Midbrain (tissue), 1 donor: ENCODE measurements around the gene TMEM141.
"Not testable (repeated sequence)": the region's sequence is repeated elsewhere in the genome, so short reads cannot be mapped to it uniquely, and the experiment has no call there.

Experiments
- DNase-seq: peaks from one replicate; lab custom pipeline; 2025; lab: John Stamatoyannopoulos, UW

Gene TMEM141

DNA sequence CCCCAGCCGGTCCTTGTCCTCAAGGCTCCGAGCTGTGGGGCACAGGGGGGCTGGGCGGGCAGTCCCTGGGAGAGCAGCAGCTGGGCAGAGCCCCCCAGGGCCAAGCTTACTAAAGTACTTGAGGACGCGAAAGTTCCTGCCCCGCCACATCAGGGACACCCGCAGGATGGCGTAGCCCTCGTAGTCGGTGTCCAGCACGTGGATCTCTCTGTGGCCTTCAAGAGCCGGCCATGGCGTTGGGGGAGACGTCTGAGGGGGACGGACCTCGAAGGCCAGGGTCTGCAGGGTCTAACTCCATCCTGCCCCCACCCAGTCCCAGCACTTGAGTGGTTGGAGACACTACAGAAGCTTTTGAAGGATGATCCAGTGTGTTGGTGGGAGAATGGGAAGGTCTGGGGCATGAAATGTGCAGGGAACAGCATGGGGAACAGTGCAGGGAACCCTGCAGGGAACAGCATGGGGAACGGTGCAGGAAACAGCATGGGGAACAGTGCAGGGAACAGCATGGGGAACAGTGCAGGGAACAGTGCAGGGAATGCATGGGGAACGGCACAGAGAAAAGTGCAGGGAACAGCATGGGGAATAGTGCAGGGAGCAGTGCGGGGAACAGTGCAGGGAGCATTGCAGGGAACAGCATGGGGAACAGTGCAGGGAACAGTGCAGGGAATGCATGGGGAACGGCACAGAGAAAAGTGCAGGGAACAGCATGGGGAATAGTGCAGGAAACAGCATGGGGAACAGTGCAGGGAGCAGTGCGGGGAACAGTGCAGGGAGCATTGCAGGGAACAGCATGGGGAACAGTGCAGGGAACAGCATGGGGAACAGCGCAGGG lies 35.6 kb upstream of the TMEM141 start:
- not testable (repeated sequence) for DNase-seq

DNA sequence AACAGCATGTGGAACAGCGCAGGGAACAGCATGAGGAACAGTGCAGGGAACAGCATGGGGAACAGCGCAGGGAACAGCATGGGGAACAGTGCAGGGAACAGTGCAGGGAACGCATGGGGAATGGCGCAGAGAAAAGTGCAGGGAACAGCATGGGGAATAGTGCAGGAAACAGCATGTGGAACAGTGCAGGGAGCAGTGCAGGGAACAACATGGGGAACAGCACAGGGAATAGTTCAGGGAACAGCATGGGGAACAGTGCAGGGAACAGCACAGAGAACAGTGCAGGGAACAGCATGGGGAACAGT lies 35.1 kb upstream of the TMEM141 start:
- no peak for DNase-seq

DNA sequence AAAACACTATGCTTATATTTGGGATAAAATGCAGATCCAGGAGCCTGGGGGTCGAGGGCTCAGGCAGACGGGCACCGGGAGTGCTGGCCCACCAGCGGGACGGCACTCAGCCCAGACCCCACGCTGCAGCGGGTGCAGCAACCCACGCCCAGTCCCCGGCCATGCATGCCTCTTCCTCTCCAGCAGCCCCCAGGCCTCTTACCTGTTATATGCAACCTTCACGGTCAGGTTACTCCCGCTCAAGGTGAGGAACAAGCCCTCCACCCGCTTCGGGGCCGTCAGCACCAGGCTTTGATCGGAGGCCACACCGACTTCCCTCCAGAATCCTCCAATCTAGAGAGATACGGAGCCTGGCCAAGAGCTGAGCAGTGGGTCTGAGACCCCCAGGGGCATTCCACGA lies 34.3 kb upstream of the TMEM141 start:
- no peak for DNase-seq

DNA sequence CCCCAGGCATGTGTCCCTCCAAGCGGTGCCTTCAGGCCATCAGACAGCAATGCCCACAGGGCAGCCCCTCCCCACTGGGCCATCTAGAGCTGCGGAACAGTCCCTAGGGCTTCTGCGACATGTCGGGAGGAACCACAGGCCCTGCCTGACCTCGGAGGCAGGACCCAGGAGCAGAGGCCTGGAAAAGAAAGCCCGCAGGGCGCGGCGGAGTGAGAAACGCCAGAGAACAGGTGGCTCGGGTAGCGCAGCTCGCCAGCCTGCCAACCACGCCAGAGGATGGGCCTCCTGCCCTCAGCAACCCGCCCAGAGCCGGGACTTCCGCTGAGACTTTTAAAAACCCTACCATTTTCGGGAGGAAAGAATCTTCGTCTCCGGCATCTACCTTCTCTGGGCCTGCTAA lies 33.8 kb upstream of the TMEM141 start:
- DNase-seq: no peak

DNA sequence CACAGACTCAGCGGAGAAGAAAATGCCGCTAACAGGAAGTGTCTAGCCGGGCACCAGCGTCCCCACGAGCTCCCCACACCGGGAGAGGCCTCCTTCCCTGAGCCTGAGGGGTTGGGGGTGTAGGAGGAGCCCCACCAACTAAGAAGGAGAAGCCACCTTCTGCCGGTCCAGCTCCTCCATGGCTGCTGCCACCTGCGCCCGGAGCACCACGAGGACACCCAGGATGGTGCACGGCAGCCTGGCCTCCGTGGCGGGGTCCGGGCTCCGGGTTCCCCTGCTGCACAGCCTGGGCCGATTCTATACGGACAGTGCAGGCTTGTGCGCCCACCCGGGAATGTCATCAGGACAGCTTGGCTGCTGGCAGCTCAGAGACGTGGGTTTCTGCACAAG lies 33.4 kb upstream of the TMEM141 start:
- DNase-seq: no peak

DNA sequence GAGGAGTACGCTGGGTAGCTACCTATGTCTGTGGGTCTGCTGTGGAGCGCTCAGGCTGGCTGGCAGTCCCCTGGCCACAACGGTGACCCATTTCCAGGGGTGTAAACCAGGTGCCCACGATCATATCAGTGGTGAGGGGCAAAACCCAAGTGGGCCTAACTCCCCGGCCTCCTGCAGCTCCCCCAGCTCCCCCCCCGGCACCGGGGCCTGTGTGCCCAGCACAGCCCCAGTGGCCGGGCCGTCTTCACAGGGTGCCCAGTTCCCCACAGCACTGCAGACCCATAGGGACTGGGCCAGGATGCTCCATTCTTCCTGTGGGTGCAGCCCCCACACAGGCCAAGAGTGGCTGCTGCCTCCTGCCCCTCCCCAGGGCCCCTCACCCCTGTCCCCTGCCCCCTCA lies 32.1 kb upstream of the TMEM141 start:
- DNase-seq: no peak

DNA sequence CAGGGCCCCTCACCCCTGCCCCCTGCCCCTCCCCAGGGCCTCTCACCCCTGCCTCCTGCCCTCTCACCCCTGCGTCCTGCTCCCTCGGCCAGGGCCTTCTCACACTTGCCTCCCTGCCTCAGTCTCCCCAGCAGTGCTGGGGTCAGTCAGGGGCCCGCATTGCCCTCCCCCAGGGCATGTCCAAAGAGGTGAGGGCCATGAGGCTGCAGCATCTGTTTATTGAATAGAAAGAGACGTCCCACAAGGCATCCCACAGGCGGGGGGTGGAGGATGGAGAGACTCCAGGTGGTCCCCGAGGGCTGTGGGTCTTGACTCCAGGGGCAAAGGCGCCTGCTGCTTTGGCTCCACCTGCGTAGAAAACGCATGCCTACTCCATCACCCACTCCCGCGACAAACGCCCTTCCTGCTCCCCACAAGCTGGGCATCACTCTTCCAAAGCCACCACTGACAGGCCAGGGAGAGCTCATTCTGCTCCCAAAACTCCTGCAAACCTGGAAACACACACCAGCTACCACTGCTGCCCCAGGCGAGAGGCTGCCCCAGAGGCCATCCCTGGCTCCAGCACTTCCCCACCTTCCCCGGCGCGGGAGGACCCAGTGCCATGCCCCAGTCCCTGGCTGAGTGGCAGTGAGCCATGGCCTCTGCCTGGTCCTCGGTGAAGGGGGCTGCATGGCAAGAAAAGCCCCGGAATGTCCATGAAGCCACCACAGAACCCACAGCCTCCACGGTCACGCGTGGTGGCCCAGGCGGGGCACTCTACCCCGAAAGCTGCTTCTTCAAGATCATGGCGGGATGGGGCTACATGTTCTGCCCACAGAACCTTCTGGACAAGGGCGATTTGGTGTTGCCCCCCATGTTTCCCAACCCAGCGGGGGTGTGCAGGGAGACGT lies 31.5 kb upstream of the TMEM141 start:
- DNase-seq: no peak

DNA sequence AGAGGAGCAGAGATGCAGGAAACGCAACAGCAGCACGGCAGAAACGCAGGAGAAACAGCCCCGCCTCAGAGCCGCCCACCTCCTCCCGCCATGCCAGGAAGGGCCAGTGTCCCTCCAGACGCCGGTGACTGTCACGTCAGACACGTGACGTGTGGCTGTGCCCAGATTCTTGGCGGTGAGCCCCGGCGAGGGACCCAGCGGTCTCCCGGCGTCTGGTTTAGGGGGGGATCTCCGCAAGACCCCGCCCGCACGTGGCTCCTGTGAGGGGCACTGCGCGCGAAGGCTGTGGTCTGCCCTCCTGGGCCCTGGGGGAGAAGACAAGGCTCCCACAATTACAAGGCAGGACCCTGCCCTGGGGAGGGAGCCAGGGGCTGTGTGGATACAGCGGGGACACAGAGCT lies 30.7 kb upstream of the TMEM141 start:
- DNase-seq: no peak

DNA sequence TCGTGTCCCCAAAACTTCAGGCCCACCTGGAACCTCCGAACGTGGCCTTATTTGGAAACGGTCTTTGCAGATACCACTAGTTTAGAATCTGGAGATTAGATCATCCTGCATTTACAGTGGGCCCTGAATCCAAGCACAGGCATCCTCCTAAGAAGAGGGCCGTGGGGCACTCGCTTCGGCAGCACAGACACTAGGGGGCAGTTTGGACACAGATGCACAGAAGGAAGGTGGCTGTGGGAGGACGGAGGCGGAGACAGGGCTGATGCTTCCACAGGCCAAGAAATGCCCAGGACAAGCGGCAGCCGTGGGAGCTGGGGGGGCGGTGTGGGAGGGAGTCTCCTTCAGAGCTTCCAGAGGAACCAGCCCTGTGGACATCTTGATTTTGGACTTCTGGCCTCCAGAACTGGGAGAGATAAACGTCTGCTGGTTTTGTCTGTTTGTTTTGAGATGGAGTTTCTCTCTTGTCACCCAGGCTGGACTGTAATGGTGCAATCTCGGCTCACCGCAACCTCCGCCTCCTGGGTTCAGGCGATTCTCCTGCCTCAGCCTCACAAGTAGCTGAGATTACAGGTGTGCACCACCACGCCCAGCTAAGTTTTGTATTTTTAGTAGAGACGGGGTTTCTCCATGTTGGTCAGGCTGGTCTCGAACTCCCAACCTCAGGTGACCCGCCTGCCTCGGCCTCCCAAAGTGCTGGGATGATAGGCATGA lies 30.2 kb upstream of the TMEM141 start:
- DNase-seq: peak; percentile 21

DNA sequence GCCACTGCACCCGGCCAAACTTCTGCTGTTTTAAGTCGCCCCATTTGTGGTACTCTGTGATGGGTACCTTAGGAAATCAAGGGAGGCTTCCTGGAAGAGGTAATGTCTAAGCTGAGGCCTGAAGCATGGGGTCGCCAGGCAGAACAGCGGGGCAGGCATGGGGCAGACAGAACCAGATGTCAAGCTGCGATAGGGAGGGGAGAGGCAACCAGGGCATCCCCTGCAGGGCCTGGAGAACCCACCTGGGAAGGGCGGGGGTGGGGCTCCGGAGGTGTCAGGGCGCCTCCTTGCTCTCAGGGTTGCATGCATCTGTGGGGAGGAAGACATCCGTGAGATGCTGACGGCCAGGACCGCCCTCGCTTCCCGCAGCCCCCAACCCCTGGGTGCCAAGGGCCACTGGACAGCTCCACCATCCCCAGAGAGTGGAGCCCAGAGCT lies 29.6 kb upstream of the TMEM141 start:
- DNase-seq: no peak

DNA sequence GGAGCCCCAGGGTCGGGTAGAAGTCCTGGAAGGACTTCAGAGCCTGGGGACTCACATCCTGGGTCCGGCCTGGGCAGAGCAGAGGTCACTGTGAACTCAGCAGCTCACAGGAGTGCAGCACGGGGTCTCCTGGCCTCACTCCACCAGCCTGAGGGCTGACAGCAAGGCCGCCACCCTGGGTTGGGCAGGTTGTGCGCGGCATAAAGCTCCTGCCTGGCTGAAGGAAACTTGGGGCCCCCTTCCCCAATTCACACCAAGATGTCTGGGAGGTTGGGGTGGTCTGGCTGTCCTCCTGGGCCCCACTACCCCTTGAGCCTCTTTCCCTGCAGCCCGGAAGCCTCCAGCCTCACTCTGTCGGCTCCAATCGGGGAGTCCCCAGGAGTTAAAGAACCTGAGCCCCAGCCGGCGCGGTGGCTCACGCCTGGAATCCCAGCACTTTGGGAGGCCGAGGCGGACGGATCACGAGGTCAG lies 28.9 kb upstream of the TMEM141 start:
- DNase-seq: no peak

DNA sequence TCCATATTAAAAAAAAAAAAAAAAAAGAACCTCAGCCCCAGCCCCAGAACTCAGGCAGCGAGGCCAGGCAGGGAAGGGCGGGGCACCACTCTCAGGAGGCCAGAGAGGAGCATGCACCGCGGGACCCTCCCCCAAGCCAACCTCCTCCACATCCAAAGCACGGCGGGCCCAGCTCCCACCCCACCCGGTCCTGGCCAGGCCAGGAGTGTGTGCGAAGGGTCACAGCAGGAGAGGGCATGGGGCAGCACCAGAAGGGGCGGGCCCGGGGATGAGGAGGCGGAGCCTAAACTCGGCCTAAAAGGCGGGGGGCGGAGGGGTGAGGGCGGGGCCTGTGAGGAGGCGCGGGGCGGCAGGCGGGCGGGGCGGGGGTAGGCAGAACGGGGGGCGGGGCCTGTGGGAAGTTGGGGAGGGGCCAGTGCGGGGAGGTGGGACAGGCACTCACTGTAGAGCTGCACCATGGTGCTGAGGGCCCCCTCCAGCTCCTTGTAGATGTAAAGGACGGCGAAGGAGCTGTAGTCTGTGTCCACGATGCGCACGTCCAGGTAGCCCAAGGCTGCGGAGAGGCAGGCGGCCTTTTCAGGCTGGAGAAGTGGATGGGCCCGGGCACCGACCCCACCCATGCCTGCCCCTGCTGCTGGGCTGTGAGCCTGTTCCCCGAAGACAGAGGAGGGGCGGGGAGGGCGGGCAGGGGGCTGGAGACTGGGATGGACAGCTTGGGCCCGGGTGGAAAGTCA lies 28.1 kb upstream of the TMEM141 start:
- no peak for DNase-seq

DNA sequence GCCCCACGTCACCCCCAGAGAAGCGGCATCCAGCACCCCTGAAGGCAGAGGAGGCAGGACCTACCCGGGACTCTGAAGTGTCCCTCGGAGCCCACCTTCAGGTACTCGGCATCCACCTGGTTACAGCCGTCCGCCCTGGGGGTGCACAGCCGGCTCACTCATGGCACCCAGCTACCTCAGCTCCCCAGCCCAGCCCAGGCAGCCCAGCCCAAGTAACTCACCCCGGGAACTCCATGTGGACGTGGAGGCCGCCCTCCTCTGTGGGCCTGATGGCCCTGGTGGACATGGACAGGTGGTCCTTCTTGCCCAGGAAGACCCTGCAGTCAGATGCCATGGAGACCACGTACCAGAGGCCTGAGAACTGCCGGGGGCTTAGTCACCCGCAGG lies 27.5 kb upstream of the TMEM141 start:
- DNase-seq: no peak

DNA sequence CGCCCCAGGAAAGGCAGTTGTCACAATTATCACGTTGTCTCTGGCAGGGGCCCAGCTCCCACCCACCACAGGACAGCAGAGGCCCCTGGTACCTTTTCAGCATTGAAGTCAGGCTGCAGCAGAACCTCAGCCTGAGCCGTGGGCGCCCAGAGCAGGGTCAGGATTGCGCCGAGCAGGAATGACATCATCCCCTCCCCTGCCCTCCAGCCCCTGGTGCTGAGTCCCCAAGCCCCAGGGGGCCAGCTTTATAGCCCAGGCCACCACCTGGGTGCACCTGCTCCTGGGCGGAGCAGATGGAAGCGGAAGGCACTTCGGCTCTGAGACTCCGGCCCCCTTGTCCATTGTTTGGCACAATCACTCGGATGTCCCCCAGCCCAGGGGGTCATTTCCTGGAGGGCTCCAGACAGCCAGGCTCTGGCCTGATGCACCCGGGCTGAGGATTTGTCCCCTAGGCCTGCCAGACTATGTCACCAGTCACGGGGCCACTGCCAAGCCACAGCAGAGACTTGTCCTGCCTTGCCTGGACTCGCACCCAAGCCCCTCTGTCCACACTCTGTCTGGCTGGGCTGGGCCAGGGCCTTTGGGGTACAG lies 26.7 kb upstream of the TMEM141 start, which contains the start of gene LCN15:
Gene LCN15 (minus strand): TSS at position 218 of the 591 bp plus-strand sequence. CDS start 30 bp downstream, at position 188.
- no peak for DNase-seq

DNA sequence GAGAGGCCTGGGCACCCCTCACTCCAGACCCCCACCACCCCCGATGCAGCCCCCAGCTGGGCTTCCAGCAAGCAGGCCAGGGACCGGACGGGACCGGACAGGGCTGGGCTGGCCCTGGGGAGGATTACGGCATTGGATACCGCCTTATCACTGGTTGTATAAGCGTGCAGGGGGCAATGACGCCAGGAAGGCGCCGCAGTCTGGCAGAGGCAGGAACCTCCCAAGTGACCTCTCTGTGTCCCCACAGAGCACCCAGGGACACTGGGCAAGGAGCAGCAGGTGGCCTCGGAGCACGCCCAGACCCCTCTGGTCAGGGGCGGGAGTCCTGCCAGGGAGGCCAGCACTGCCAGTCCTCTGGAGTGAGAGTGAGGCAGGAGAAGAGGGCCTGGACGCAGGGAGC lies 26.1 kb upstream of the TMEM141 start:
- no peak for DNase-seq

DNA sequence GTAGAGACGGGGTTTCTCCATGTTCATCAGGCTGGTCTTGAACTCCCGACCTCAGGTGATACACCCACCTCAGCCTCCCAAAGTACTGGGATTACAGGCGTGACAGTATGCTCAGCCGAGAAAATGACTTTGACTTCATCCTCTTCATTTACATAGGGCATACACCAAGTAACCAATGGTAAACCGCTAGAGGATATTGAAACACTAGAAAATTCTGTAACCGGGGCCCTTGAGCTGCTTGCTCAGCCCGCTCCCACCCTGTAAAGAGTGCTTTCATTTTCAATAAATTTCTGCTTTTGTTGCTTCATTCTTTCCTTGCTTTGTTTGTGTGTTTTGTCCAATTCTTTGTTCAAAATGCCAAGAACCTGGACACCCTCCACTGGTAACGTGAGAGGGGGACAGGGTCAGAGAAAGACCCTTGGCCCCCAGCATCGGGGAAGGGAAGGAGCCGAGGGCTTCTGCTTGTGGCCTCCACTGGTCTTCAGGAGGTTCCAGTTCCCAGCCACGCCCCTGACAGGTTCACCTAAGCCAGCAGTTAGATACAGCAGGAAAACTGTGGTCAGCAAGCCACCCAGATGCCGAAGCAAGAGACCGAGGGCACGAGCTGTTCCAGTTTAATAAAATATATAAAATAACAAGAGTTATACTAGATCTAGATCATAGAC lies 25.3 kb upstream of the TMEM141 start:
- DNase-seq: not testable (repeated sequence)

DNA sequence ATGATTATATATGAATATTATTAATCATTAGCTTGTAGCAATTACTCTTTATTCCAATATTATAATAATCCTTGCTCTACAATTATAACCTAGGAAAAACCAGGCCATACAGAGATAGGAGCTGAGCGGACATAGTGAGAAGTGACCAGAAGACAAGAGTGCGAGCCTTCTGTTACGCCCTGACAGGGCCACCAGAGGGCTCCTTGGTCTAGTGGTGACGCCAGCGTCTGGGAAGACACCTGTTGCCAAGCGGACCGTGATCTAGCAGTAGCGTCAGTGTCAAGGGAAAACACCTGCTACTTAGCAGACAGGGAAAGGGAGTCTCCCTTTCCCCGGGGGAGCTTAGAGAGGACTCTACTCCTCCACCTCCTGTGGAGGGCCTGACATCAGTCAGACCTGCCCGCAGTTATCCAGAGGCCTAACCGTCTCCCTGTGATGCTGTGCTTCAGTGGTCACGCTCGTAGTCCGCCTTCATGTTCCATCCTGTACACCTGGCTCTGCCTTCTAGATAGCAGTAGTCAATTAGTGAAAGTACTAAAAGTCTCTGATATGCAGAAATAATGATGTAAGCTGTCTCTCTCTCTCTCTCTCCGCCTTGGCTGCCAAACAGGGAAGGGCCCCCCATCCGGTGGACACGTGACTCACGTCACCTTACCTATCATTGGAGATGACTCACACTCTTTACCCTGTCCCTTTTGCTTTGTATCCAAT lies 24.6 kb upstream of the TMEM141 start:
- peak; percentile 51 for DNase-seq

DNA sequence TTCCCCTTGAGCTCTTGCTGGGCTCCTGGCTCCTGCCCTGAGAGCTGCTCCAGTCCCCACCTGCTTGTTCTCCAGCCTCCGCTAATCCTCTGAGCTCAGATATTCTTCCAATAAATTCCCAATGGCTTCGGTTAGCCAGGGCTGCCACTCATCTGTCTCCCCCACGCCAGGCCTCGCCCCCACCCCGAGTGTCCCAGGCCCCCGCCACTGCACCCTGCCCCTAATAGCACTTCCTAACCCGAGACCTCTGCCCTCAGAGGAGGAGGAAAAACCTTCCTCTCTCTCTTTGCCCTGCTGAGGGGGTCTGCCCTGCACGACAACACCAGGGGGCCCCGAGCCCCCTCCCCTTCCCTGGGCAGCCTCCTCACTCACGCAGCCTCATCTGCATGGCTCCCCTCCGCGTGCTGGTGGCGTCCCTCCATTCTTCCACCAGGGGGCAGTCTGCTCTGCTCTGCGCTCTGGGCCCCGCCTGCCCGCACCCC lies 21.4 kb upstream of the TMEM141 start:
- no peak for DNase-seq

DNA sequence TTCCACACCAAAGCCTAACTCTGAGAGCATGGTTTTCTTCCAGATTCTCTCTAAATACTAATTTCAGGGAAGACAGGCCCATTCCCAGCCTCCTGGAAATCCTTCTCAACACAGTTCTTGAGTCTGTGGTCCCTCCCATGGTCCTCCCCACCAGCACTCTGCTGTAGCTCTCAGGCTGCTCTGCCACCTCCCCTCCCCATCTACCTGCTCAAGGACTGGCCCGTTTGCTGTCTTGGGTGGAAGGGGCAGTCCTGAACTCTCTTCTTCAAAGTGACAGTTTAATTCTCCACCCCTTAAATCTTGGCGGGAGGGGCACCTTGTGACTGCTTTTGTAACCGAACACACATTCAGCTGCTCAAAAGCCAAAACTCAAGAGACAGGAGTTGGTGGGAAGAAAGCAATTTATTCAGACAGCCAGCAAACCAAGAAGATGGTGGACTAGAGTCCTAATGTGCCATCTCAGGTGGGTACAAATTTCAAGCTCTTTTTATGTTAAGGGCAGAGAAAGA lies 19.2 kb upstream of the TMEM141 start:
- no peak for DNase-seq
